ENCODE data around the gene SLIRP. TPM values are rescaled to one million over a fixed set of nuclear protein-coding genes. Genes with fewer than 3 reads are reported as not detected.
"Not testable (repeated sequence)": the region's sequence is repeated elsewhere in the genome, so short reads cannot be mapped to it uniquely, and the experiment has no call there.

Gene SLIRP
- total RNA-seq = 10 to 100 TPM; 37.7 to 43.9 TPM
- 14.2 to 39.6 reads per million in 2 donors for total RNA-seq

DNA sequence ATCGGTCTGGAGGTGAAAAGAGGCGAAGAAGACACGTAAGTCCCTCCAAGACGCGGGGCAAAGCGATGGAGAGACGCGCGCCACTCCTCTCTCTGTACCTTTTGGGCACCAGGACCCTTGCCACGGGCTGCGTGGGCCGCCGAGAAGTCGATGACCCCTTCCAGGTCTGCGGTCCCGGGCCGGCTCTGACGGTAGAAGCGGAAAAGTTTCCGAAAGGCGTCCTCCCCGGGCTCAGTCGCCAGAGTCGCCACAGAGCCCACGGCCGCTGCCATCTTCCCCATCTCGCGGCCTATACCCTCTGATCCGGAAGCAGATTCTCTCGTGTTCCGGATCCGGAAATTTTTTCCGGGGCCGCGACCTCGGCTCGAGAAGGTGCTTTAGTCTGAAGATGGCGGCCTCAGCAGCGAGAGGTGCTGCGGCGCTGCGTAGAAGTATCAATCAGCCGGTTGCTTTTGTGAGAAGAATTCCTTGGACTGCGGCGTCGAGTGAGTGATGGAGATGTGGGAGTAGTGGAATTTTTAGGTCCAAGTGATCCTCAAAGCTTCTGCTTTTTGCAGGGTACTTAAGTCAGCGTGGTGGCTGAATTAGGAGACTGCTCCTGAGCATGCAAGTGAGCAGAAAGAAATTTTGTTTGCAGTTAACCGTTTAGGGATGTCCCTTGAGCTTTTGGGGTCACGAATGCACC is at the start of gene SLIRP, which contains the start of gene ALKBH1:
TSS of gene SLIRP (plus strand) at position 380 of the 685 bp plus-strand sequence. CDS start at position 389, 9 bp downstream.
TSS of gene ALKBH1 (minus strand) at position 300 of the 685 bp plus-strand sequence. CDS start at position 281, 19 bp downstream.
- H3K27me3 Mint-ChIP-seq = no peaks in the 10 kb centered on the region
- peaks cover 39% of the 10 kb centered on the region for H3K4me1 Mint-ChIP-seq
- peak; percentile 98 for ATAC-seq
- peak within 1 kb of the TSS; percentile 91 for H3K27ac Mint-ChIP-seq
- H3K9me3 ChIP-seq (ENCODE audit: control insufficient read depth, low read length, poor library complexity, severe bottlenecking) = no peaks in the 10 kb centered on the region
- peak within 1 kb of the TSS; percentile 94 for H3K4me3 Mint-ChIP-seq
- peaks cover 2% of the 10 kb centered on the region for H3K36me3 Mint-ChIP-seq (ENCODE audit: low read depth)
- peak; percentile 78 to 80 (median 80) for DNase-seq

DNA sequence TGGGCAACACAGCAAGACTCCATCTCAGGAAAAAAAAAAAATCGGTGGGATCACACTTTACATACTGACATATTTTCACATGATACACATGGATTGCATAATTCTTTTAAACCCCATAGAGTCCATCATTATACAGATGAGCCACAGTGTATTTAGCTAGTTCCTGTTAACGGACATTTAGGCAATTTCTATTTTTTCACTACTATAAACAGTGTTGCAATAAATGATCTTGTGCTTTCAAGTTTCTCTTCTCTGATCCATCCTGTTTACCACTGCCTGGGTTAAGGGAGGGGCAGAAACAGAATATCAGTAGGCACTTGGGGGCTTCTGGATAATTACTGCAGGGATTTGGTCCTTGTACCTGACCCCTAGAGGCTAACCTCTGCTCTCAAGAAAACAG is 48.1 kb upstream of the SLIRP start:
- no peaks in the 10 kb centered on the region for H3K9me3 ChIP-seq (ENCODE audit: control insufficient read depth, low read length, poor library complexity, severe bottlenecking)
- DNase-seq (no peak), ATAC-seq (no peak)
- peaks cover 9% of the 10 kb centered on the region for H3K4me1 Mint-ChIP-seq
- H3K27ac Mint-ChIP-seq = peak overlapping the region; percentile 8
- no peaks in the 10 kb centered on the region for H3K36me3 Mint-ChIP-seq (ENCODE audit: low read depth)
- H3K4me3 Mint-ChIP-seq = no peak overlapping the region
- peaks cover 9% of the 10 kb centered on the region for H3K27me3 Mint-ChIP-seq

DNA sequence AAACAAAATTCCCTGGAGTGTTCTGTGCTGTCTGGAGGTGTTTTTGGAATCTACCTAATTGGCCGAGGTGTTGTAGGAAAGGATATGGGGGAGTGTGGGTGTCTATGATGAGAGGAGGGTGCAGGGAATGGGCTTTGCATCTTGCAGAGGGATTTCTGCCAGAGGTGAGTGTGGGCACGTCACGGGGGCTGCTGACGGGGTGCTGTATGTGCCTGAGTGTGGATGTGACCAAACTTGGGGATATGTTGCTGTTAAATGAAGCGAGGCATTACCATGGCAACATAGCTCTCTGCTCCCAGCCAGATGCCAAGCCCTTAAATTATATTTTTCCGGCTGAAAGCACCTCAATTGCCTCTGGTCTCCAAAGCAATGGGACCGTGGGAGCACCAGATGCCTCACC is 47.1 kb upstream of the SLIRP start:
- Mint-ChIP-seq H3K27me3 (peaks cover 9% of the 10 kb centered on the region), H3K4me3 (no peak overlapping the region), H3K27ac (no peak overlapping the region), H3K4me1 (peaks cover 6% of the 10 kb centered on the region), H3K36me3 (ENCODE audit: low read depth) (no peaks in the 10 kb centered on the region)
- no peaks in the 10 kb centered on the region for H3K9me3 ChIP-seq (ENCODE audit: control insufficient read depth, low read length, poor library complexity, severe bottlenecking)
- ATAC-seq = no peak
- no peak for DNase-seq

DNA sequence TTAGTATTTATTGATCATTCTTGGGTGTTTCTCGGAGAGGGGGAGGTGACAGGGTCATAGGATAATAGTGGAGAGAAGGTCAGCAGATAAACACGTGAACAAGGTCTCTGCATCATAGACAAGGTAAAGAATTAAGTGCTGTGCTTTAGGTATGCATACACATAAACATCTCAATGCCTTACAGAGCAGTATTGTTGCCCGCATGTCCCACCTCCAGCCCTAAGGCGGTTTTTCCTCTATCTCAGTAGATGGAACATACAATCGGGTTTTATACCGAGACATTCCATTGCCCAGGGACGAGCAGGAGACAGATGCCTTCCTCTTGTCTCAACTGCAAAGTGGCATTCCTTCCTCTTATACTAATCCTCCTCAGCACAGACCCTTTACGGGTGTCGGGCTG is 46.3 kb upstream of the SLIRP start:
- not testable (repeated sequence) for ATAC-seq; DNase-seq; H3K27me3 Mint-ChIP-seq; H3K9me3 ChIP-seq (ENCODE audit: control insufficient read depth, low read length, poor library complexity, severe bottlenecking); H3K27ac Mint-ChIP-seq; H3K4me1 Mint-ChIP-seq; H3K36me3 Mint-ChIP-seq (ENCODE audit: low read depth); H3K4me3 Mint-ChIP-seq

DNA sequence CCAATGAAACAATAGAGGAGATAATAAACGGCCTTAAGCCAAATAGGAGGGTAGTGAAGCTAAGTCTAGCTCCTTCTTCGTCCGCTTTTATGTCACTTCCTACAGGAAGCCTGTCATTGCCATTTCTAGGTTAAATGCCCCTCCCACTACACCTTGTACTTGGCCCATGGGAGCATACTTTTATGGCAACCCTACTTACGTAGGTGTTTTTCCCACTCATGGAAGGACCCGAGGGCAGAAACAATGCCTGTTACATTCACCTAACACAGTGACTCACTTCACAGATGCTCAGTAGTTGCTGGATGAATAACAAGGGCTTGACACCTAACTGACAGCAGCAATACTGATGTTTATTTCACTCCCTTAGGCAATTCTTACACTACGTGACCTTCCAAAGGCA is 44.6 kb upstream of the SLIRP start:
- Mint-ChIP-seq H3K4me1 (no peaks in the 10 kb centered on the region), H3K27me3 (peaks cover 9% of the 10 kb centered on the region), H3K36me3 (ENCODE audit: low read depth) (no peaks in the 10 kb centered on the region), H3K4me3 (no peak overlapping the region), H3K27ac (no peak overlapping the region)
- no peaks in the 10 kb centered on the region for H3K9me3 ChIP-seq (ENCODE audit: control insufficient read depth, low read length, poor library complexity, severe bottlenecking)
- ATAC-seq (no peak), DNase-seq (no peak)

DNA sequence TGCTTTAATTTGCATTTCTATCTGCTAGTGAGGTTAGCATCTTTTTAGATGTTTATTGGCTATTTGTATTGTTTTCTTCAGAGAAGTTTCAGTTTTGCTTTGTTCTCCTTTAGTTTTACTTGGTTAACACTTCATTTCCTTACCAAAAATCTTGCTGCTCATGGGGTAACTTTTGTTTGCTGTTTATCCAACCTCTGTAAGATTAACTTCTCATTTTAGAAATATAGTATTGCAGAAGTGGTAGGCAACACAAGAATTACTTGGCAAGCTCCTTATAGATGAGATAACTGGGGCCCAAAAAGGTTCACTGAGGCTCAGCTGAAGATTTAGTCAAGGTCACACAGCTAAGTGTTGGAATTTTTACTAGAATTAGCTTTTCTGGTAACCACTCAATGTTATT is 40.6 kb upstream of the SLIRP start:
- H3K4me3 Mint-ChIP-seq = no peak overlapping the region
- no peaks in the 10 kb centered on the region for H3K9me3 ChIP-seq (ENCODE audit: control insufficient read depth, low read length, poor library complexity, severe bottlenecking)
- DNase-seq (no peak), ATAC-seq (no peak)
- no peaks in the 10 kb centered on the region for H3K36me3 Mint-ChIP-seq (ENCODE audit: low read depth)
- H3K27ac Mint-ChIP-seq = no peak overlapping the region
- no peaks in the 10 kb centered on the region for H3K27me3 Mint-ChIP-seq
- H3K4me1 Mint-ChIP-seq = no peaks in the 10 kb centered on the region

DNA sequence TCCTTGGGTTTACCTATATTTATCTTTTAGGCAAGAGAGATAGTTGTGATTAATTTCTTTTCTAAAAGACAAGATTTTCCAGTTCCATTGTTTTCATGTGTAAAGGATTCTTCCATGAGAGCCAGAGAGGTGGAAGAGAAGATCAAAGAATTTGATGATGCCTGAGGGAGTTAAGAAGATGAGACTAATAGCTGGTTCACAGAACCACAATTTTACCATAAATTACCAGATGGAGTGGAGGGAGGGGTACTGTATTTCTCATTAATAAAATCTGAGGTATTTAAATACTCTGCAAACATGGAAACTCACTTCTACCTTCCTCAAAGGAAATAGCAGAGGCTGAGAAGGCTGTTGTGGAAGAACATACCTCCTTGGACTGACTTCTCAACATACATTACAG is 34.7 kb upstream of the SLIRP start:
- no peak overlapping the region for H3K27ac Mint-ChIP-seq
- DNase-seq (no peak), ATAC-seq (no peak)
- peaks cover 2% of the 10 kb centered on the region for H3K36me3 Mint-ChIP-seq (ENCODE audit: low read depth)
- no peak overlapping the region for H3K4me3 Mint-ChIP-seq
- H3K27me3 Mint-ChIP-seq = no peaks in the 10 kb centered on the region
- H3K9me3 ChIP-seq (ENCODE audit: control insufficient read depth, low read length, poor library complexity, severe bottlenecking) = no peaks in the 10 kb centered on the region
- no peaks in the 10 kb centered on the region for H3K4me1 Mint-ChIP-seq

DNA sequence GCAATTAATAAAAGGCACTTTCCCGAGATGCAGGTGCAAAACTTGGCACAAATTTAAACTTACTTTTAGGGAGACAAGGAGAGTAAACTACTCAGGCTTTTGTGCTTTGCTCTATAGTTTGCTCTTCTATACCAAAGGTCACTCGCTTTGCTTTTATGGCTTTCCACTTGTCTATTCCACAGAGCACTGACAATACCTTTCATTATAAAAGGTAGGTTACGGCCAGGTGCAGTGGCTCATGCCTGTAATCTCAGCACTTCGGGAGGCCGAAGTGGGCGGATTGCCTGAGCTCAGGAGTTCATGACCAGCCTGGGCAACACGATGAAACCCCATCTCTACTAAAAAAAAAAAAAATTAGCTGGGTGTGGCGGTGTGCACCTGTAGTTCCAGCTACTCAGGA is 33.0 kb upstream of the SLIRP start:
- no peak overlapping the region for H3K4me3 Mint-ChIP-seq
- H3K27me3 Mint-ChIP-seq = no peaks in the 10 kb centered on the region
- peak overlapping the region; percentile 39 for H3K27ac Mint-ChIP-seq
- no peaks in the 10 kb centered on the region for H3K4me1 Mint-ChIP-seq
- no peaks in the 10 kb centered on the region for H3K9me3 ChIP-seq (ENCODE audit: control insufficient read depth, low read length, poor library complexity, severe bottlenecking)
- H3K36me3 Mint-ChIP-seq (ENCODE audit: low read depth) = peaks cover 2% of the 10 kb centered on the region
- DNase-seq = no peak
- no peak for ATAC-seq

DNA sequence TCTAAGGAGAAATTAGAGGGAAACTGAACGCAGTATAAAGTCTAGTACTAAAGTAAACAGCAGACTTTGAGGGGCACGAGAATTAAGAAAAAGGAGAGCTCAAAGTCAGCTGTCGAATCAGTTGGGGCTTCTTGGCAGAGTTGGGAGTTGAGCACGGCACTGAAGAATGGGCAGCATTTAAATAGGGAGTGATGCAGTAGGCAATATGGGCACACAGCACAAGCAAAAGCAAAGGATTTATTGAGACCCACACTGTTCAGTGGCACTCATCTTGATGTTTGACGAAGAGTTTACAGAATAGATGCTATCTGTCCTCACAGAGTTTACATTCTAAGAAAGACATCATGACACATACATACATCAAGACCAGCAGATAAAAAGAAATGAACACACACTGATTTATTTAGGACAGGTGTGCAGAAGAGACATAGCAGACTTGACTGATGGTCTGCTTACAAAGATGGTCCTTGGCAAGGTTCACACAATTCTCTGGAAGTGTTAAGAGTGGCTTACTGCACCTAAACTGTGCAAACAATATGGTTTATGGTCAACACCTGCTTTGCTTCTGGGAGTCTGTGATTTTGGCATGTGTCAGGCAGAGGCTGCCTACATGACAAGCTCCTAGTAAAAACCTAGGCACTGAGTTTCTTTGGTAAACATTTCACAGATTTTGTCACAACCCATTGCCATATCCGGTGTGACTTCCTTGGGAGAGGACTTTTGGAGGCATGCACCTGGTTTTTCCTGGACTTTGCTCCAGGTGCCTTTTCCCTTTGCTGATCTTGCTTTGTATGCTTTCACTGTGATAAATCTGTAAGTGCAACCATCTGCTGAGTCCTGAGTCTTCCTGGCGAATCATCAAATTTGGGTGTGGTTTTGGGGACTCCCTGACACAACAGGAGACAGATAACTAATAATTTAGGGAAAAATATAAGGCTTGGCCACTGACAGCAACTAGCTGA is 26.4 kb upstream of the SLIRP start:
- peaks cover 8% of the 10 kb centered on the region for H3K4me1 Mint-ChIP-seq
- DNase-seq = no peak
- H3K27ac Mint-ChIP-seq = peak overlapping the region; percentile 14
- ATAC-seq = no peak
- no peaks in the 10 kb centered on the region for H3K27me3 Mint-ChIP-seq
- H3K9me3 ChIP-seq (ENCODE audit: control insufficient read depth, low read length, poor library complexity, severe bottlenecking) = no peaks in the 10 kb centered on the region
- H3K36me3 Mint-ChIP-seq (ENCODE audit: low read depth) = peaks cover 2% of the 10 kb centered on the region
- no peak overlapping the region for H3K4me3 Mint-ChIP-seq

DNA sequence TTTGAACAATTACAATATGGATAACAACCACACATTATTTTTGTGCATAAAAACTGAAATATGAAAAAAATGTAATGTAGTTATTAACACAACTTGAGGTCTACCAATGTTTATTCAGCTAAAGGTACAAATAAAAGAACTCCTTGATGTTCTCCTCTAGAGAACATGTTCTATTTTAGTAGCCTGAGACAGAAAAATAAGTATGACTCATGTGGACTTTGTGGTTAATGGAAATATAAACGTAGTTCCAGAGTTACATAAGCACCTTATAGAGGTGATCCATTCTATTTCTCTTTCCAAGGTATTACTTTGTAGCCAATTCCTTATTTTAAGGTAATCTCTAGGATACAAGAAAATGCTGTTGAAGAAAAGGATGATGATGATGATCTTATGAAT is 25.7 kb upstream of the SLIRP start:
- no peak for DNase-seq
- Mint-ChIP-seq H3K27ac (no peak overlapping the region), H3K36me3 (ENCODE audit: low read depth) (peaks cover 6% of the 10 kb centered on the region), H3K4me1 (peaks cover 10% of the 10 kb centered on the region), H3K27me3 (no peaks in the 10 kb centered on the region), H3K4me3 (no peak overlapping the region)
- ATAC-seq = no peak
- no peaks in the 10 kb centered on the region for H3K9me3 ChIP-seq (ENCODE audit: control insufficient read depth, low read length, poor library complexity, severe bottlenecking)

DNA sequence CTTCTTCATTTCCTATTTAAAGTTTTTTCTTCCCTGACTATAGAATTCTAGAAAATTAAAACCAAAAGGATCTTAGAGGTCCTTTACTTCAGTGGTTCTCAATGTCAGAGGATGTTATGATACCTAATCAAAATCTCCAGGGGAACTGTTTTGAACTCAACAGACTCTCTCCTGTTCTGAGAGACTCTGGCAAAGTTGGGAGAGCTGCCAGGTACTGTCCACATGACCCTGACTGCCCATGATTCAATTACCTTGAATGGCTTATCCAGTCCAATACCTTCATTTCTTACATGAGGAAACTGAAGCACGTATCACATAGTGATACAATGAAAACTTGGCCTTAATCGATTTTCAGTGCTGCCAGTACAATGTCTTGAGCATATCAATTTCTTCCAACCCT is 16.6 kb upstream of the SLIRP start:
- peaks cover 20% of the 10 kb centered on the region for H3K36me3 Mint-ChIP-seq (ENCODE audit: low read depth)
- peaks cover 10% of the 10 kb centered on the region for H3K4me1 Mint-ChIP-seq
- ATAC-seq = no peak
- no peak overlapping the region for H3K4me3 Mint-ChIP-seq
- no peak overlapping the region for H3K27ac Mint-ChIP-seq
- no peaks in the 10 kb centered on the region for H3K9me3 ChIP-seq (ENCODE audit: control insufficient read depth, low read length, poor library complexity, severe bottlenecking)
- DNase-seq = no peak
- no peaks in the 10 kb centered on the region for H3K27me3 Mint-ChIP-seq

DNA sequence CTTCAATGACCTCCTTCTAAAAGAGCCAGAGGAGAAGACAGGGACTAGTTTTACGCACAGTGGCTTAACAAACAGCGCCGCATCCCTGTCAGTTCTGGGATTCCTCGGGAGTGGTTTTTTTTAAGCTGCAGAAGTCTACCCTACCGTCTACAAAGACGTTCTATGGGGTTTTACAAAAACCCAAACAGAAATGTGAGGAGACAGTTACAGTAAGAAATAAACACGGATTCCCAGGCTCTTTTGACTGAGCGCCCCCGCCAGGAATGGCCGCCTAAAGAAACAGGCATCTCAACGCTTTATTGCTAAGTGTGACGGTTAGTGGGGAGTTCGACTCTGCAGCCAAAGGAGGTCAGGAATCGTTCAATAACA is 564 bp upstream of the SLIRP start:
- peak overlapping the region; percentile 91 for H3K27ac Mint-ChIP-seq
- no peaks in the 10 kb centered on the region for H3K27me3 Mint-ChIP-seq
- peaks cover 2% of the 10 kb centered on the region for H3K36me3 Mint-ChIP-seq (ENCODE audit: low read depth)
- peak overlapping the region; percentile 94 for H3K4me3 Mint-ChIP-seq
- ATAC-seq (peak; percentile 44), DNase-seq (no peak)
- no peaks in the 10 kb centered on the region for H3K9me3 ChIP-seq (ENCODE audit: control insufficient read depth, low read length, poor library complexity, severe bottlenecking)
- peaks cover 39% of the 10 kb centered on the region for H3K4me1 Mint-ChIP-seq

DNA sequence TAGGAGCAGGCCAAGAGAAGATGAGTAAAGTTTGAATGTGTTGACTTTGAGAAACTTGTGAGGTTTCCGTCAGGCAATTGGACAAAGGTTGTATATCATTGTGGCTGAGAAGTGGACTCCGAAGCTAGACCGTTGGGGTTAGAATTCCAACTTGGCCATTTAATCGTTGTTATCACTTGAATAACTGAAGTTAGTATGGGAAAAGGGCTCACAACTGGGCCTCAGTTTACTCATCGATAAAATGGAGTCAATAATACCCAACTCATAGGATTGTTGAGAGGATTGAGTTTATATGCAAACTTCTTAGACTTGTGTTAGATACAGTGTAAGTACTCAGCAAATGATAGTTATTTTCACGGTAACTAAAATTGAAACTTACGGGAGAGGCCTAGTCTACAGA is 846 bp downstream of the SLIRP start:
- Mint-ChIP-seq H3K27ac (peak overlapping the region; percentile 91), H3K4me1 (peaks cover 39% of the 10 kb centered on the region), H3K27me3 (no peaks in the 10 kb centered on the region), H3K4me3 (peak overlapping the region; percentile 94), H3K36me3 (ENCODE audit: low read depth) (peaks cover 2% of the 10 kb centered on the region)
- DNase-seq = no peak
- no peak for ATAC-seq
- no peaks in the 10 kb centered on the region for H3K9me3 ChIP-seq (ENCODE audit: control insufficient read depth, low read length, poor library complexity, severe bottlenecking)
